Stimulated activated naive CD8-positive, alpha-beta T cell treated with anti-CD3 and anti-CD28 coated beads, Interleukin-15, Interleukin-2, amounts not matched to agents 100 U/mL and 50 U/mL, for 24 hours (primary cell): ENCODE results near the gene TSACC.
A peak's percentile ranks its signal among the peaks of the same experiment; 100 is the strongest.

Experiments used
- ATAC-seq: fragments of 150-1000 bp; cut with Tn5 transposase; one replicate; pipeline ENCODE4 v1.10.0; 2021
- DNase-seq: peaks from one replicate; pipeline ENCODE4 v3.0.0; 2021

Gene TSACC

DNA sequence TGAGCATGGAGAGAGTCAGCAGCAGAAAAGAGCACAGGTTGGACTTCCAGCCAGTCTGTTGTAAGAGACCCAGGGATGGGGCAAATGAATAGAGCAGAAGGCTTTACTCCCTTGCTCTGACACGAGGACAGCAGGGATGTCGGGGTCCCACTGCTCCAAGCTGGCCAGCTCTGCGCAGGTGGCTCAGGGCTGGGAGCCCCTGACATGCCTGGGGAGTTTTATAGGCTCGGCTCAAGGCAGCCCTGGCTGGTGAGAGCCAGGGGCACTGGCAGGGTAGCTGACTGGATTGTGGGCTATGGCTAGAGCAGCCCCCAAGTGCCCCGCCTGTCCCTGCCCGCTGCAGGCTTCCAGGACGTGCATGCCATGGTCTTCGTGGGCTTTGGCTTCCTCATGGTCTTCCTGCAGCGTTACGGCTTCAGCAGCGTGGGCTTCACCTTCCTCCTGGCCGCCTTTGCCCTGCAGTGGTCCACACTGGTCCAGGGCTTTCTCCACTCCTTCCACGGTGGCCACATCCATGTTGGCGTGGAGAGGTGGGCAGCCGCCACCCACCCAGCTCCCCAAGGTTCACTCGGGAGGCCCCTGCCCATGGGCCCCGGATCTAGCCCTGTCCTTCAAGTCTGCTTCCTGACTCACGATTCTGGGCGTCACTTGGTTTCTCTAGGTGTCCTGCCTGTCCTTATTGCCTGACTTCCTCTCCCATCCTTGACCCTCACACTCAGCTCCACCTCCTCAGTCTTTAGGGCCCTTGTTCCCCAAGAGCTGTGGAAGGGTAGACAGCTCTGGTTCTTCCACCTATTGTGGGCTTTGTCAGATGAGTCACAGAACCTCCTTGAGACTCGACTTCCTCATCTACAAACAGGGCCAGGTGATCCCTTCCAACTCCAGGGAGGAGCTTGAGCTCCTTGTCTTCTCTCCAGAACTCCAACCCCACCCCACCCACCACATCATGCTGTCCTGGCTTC is 38.9 kb downstream of the TSACC start:
- ATAC-seq (no peak), DNase-seq (no peak)

DNA sequence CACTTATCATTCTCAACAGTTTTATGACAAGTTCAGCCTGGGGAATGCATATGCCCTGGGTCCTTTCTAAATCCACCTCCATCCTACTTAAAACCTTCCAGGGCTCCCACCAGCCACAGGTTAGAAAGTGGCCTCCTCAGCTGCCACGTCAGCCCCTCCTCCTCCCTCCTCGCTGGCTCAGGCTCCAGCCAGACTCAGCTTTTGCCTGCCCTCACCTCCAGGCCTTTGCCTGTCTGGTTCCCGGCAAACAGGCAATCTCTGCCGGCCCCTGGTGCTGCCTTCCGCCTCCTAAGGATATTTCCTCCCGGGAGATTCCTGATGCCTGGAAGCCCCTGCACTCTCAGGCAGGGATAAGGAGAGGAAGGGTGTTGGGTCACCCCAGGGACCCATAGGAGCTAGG is 40.2 kb downstream of the TSACC start:
- no peak for ATAC-seq

DNA sequence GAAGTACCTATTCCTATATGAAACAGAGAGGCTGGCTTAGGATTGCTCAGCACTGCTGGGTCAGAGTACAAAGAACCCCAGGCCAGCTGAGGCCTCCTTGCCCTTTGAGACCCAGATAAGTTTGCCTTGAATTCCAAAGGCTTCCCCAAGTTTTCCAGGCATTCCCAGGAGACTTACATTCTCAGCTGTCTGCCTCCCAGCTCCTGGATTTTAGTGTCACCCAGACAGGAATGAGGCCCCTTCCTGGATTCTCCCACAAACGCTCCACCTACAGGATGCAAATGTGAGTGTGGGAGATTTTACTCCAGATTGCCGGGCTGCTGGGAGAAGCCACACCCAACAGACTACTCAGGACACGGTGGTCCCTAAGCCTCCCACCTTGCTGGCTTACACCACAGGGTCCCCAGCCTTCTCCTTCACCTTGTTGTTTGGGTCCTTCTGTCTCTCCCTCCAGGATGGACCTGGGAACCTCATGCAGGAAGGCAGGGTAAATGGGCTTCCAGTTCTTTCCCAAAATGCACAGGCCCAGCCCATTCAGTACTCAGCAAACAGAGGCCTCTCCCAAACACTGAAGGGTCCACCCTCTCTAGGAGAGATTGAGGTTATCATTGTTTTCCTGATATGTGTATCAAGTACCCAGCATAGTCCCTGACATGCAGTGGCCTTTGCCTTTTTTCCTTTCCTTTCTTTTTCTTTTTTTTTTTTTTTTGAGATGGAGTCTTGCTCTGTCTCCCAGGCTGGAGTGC is 41.3 kb downstream of the TSACC start:
- ATAC-seq (no peak), DNase-seq (no peak)

More for the DNA sequence above, 40.2 kb downstream of the TSACC start:
- DNase-seq = no peak

DNA sequence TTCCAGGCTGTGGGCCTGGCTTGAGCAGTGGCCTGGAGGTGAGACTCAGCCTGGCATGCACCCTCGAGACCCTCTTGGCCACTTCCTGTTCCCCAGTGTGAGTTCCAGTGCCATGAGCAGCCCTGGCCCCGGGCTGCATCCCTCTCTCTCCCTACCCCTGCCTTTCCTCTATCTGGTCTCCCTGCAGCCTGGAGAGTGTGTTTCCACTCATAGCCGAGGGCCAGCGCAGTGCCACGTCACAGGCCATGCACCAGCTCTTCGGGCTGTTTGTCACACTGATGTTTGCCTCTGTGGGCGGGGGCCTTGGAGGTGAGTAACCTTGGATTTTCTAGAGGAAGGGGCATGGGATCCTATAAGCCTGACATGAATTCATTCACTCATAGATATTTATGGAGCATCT is 44.2 kb downstream of the TSACC start:
- DNase-seq (no peak), ATAC-seq (no peak)

DNA sequence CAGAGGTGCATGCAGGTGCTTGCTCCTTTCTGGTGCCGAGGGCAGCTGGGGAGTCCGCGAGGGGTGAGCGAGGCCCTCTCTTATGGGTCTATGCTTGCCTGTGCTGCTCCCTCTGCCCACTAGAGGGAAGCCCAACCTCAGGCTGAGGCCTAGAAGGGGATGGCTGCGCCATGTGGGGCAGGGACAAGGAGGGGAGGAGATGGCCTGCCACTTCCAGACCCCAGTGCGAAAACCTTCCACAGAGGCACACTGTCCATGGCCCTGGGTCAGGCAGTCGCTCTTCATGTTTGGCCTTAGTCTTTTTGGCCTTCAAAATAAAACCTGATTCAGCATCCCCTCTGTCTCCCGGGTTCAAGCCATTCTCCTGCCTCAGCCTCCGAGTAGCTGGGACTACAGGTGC is 44.7 kb downstream of the TSACC start:
- DNase-seq = peak; percentile 73
- ATAC-seq = peak; percentile 82

DNA sequence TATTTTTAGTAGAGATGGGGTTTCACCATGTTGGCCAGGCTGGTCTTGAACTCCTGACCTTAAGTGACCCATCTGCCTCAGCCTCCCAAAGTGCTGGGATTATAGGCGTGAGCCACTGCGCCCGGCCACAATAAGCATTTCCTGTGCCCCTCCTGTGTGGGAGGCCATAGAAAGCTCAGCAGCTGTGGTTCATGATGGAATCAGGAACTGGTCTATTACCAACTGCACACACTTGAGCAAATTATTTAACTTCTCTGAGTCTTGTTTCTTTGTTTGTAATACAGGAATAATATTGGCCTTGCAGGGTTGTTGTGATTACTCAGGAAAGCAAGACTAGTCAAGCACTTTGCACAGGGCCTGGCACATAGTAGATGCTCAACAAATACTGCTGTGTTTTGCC is 45.7 kb downstream of the TSACC start:
- ATAC-seq = no peak
- DNase-seq = no peak

DNA sequence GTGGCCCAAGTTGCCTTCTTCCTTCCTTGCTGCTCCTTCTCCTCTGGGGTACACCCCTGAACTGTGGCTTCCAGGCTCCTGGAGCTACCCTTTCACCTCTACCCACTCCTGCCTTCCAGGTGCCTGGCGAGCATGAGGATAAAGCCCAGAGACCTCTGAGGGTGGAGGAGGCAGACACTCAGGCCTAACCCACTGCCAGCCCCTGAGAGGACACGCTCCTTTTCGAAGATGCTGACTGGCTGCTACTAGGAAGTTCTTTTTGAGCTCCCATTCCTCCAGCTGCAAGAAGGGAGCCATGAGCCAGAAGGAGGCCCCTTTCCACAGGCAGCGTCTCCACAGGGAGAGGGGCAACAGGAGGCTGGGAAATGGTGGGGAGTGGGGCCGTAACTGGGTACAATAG is 46.3 kb downstream of the TSACC start:
- ATAC-seq (no peak), DNase-seq (no peak)

DNA sequence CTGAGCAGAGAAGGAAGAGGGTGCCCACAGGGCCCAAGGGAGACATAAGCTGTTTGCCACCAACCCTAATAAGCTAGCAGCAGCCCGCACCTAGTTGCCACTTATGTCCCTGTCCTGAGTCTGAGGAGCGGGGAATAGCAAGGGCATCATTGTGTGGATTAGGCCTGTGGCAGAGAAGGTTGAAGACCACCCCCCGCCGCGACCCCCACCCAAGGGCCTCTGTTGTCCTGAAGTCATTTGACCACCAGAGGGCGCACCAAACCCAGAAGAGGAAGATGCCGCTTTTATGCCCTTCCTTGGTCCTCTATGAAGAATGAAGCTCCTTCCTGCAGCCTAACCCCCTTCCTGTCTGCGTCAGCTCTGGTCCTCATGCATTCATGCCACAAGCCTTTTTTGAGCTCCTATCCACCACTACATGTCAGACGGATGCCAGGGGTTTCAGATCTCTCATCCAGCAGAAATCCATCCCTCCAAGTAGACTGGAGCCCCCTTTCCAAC is 47.3 kb downstream of the TSACC start:
- ATAC-seq (peak; percentile 58), DNase-seq (peak; percentile 81)

DNA sequence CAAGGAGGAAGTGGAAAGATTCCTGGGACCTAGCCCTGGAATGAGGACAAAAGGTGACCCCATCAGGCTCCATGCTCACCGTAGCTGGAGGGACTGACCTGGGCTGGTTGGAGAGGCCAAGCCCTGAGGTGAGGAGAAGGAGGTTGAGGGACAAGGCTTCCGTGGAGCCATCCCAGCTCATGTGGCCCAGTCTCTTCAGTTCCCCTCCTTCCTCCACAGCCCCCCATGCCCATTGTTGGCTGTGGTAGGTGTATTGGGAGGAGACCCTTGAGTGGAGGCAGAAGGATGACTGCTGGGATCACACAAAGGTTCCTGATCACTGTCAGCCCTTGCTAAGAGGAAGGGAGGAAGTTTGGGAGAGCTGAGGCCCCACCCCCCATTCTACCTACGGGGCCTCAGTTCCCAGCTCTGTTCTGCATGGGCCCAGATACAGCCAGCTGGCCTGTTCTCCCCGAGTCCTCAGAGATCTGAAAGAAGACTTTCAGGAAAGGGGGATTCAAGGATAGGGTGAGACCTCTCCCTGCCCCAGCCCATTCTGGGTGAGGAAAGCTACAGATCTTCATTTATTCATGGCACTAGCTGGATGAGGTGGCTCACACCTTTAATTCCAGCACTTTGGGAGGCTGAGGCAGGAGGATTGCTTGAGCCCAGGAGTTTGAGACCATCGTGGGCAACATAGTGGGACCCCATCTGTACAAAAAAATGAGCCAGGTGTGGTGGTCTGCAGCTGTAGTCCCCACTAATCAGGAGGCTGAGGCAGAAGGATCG is 48.0 kb downstream of the TSACC start:
- ATAC-seq (no peak), DNase-seq (no peak)

DNA sequence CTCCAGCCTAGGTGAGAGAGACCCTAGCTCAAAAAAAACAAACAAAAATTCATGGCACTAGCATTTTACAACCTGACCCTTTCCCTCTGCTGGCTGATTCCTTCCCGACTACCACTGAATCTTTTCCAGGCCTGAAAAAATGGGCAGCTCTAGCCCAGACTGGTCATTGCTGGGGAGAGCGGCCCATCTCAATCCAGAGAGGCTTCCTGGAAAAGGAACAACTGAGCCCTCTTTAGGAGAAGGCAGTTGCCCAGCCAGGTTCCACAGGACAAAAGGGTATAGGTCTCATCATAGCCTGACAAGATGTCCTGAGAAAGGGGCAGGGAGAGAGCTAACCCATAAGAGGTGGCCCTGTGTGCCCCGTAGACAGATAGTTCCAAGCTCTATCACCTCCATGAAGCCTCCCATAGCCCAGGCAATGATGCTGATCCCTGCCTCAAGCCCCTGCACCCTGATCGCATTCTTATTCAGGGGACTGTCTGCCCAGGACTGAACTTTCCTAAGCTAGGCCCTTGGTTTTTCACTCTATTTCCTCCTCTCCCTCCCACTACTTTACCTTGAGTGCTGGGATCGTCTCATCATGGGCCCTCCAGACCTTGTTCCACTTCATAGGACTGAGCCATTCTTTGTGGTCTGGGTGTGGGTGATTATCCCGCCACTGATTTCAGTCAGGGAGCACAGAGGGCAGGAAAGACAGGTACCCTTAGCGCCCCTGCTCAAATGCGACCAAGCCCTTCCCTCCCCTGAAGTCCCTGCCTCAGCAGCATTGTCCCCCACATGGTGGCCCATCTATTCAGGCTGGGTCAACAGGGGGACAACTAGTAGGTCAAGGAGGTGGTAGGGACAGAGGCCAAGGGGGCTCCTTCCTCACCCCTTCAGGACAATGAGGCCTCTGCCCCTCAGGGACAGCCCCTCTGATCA is 48.9 kb downstream of the TSACC start:
- ATAC-seq = no peak
- no peak for DNase-seq

DNA sequence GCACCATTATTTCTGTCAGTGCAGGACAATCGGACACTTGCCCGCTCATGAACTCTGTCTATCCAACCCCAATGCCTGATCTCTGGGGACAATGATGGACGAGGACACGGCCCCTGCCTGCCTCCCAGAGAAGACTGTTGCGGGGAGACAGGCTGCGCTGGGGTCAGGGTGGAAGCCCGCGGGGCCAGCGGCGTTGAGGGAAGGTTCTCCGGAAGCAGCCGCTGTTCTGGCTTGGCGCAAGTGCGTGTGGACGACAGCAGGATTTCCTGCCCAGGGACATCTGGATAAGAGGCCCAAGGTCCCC is 49.5 kb downstream of the TSACC start:
- no peak for ATAC-seq
- no peak for DNase-seq

DNA sequence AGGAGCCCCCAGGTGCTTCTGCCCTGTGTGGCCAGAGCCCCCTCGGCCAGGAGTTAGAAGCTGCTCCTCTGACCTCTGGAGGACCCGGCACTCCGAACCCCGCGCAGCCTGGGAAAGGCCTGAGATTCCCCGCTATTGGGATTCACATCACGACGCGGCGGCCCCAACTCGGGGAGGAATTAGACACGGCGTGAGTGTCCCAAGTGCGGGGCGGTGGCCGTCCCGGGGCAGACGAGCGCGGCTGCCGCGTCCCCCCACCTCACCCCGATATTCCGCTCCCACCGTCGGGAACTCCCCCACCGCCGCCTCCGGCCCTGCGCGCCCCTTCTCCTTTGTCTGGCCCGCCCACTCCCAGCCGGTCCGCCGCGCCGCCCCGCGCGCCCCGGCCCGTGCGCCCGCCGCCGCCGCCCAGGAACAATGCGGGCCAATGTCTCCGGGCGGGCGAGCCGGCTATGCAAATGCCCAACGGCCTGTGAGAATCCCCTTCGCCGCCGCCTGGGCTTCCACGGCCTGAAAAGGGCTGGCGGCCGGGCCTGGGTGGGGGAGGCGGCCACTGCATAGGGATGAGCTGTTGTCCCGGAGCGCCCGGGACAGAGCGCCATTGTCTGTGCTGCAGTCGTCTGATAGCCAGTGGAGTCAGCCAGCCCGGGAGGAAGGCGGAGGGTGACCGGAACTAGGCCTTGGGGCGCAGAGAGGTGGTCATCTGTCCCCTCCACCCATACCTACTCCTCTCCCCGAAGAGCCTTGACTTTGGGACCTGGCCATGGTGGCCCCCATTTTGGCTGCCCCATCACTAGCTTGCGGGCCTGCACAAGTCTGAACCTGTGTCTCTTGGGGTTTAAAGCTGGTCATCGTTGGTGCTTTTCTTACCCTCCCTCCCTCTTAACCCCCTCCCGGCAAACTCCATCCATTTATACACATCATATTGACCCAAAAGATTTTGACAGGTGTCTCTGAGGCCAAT is 50.1 kb downstream of the TSACC start:
- no peak for DNase-seq
- ATAC-seq = no peak

DNA sequence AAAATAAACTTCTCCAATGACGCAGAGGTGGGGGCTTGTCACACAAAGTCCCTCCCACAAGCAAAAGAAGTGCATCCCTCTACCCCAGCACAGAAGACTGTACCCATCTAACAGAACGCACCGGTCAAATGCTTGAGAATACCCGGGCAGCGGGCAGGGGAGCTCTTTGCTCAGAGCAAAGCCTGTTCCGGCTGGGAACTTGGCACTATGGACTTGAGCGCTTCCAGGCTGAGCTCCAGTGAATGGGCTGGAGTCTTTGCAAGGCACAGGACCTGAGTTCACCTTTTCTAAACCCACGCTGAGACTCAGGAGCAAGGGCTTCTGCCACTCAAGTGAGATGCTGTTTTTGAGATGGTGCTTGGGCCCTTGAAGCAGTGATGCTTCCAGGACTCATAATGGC is 51.0 kb downstream of the TSACC start:
- ATAC-seq (no peak), DNase-seq (no peak)

DNA sequence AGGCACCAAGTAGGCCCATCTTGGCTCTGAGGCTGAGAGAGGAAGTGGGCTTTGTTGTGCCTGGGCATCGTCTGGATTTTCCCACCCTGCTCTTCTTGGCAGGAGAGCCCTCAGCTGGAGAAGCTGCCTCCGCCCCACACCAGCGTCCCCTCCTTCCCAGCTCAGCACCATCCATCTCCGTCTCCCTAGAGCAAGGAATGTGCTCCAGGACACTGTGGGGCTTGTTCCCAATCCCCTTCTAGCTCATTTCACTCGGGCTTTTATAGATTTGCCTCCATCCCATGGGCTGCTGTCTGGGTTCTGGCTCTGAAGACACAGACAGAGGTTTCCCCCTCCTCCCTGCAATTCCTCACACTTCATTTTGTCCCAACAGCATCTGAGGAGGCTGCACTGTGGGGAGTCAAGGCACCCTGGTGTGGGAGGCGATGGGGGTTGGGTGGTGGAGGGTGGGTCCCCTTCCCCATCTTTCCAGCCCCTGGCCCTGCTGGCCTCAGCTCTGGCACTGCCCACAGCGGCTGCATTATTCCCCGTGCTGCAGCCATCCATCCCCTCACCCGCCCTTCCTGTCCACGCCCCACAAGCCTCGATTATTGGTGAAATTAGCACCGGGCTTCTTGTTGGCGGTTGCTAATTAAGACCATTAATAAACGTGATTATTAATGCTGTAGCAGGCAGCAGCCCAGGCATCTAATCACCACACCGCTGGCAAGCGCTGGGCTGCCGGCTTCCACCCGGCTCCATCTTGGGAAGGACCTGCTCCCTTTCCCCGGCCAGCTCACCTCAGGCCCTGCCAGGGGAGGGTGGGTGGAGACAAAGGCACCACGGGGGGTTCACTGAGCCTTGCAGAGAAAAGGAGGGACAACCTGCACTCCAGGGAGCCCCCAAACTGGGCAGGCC is 52.4 kb downstream of the TSACC start:
- ATAC-seq (no peak), DNase-seq (no peak)

DNA sequence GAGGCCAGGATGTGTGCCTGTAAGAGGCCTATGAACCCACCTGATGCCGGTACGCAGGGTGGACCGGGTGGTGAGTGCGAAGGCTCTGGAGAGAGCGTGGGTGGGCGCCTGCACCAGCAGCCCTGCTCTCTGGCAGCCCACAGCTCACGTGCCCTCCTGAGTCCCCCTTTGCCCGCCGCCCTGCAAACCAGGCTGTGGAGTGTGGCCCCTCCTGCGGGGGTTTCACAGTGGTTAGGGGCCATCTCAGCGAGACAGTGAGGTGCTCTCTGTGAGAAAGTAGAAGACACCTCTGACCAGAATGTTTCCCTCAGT is 53.0 kb downstream of the TSACC start:
- ATAC-seq (no peak), DNase-seq (no peak)

DNA sequence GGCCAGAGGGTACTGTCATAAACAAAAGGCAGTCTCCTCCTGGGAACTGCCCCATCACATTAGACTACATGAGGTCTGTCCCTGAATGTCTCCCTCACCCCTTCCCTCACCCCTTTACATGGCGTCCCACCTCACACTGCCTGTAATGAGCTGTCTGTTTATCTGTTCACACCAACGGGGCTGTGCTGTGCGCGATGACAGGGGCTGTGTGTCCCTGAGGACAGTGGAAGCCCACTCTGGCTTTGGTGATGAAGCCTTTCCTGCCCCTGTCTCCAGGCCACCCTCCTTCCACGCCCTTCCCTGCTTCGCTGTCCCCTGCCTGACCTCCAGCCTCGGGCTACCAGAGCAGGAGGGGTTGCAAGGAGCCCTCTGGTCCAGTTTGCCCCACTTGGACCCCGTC is 53.4 kb downstream of the TSACC start:
- ATAC-seq (no peak), DNase-seq (no peak)

DNA sequence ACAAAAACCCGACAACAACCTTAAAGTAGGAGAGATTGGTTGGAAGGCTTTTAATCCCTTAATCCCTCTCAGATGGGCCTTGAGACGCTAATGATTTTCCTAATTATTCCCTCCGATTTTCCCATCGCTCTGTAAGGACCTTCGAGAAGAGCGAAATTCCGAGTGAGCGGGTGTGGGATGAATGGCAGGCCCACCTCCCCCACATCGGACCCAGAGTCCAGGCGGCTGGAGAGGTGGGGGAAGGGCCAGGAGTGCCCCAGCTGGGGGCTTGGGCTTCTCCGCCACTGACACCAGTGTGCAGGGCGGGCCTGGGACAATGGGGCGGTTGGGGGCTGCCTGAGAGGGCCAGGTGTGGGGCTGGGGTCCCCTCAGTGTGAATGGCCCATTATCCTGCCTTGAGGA is 54.1 kb downstream of the TSACC start:
- ATAC-seq = no peak
- DNase-seq = no peak

DNA sequence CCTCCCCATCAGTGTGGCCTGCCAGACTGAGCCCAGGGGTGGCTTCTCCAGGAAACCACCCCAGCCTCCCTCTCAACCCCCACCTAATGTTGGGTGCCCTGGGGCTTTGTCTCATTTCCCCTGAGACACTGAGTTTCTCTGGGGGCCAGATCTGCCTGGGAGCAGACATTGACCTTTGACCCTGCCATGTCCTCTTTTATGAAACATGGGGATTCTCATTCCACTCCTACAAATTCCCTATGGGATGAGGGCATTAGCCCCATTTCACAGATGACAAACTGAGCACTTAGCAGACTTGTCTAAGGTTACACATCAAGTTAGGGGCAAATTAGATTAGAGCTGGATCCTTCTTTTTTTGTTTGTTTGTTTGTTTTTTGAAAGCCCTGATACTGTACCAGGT is 54.8 kb downstream of the TSACC start:
- ATAC-seq (no peak), DNase-seq (no peak)

DNA sequence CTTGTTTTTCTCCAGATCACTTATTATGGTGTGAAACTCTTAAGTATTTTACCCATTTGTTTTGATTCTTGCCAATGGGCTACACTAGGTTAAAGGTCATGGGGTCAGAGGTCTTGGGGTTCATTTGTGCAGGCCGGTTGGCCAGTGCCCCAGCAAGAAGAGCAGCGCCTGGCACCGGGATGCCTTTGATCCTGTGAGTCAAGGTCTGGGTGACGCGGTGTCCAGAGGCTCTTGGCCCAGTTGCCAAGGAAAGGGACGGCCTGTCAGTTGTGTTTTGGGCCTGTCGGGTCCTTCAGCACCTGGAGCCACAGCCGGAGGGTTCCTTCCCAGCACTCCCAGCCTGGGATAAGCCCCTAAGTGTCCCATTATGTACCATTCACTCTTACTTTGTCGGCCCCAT is 55.8 kb downstream of the TSACC start:
- DNase-seq = no peak
- ATAC-seq = no peak
